MCF 10A (cell line): ENCODE data around the gene PGRMC1. TPM values are rescaled to one million over a fixed set of nuclear protein-coding genes. Genes with fewer than 3 reads are reported as not detected.
A peak's percentile ranks its signal among the peaks of the same experiment; 100 is the strongest.
"Not testable (repeated sequence)": the region's sequence is repeated elsewhere in the genome, so short reads cannot be mapped to it uniquely, and the experiment has no call there.

Source experiments
- BruUV-seq: library from RNA; stranded (reverse); fragments of 400-500 nt; replicated peaks from 2 replicates; lab custom pipeline; 2021; lab: Mats Ljungman, UMichigan
- CTCF ChIA-PET: fragments of 300-600 bp; sonication (Branson Sonifier 250); formaldehyde crosslinking; extraction: SDS; loops from one replicate; lab custom pipeline; 2021; ENCODE audit warnings: antibody characterized with exemption, inconsistent platforms; lab: Yijun Ruan, JAX
- POLR2A ChIA-PET: fragments of 300-600, 350-650 bp; sonication (Branson Sonifier 250); formaldehyde crosslinking; extraction: SDS; loops from one replicate; lab custom pipeline; 2020; ENCODE audit warnings: antibody characterized with exemption, inconsistent platforms; lab: Yijun Ruan, JAX
- DNase-seq: peaks from one replicate; pipeline ENCODE4 v3.0.0-alpha.2; 2018; ENCODE audit not compliant: unreplicated experiment
- H3K27ac Mint-ChIP-seq: one replicate; pipeline ENCODE4 v1.8.0; 2022; ENCODE audit warnings: mild to moderate bottlenecking, low read depth, mixed read lengths; ENCODE audit not compliant: unreplicated experiment
- H3K27me3 Mint-ChIP-seq: one replicate; pipeline ENCODE4 v1.8.0; 2022; ENCODE audit warnings: mixed read lengths; ENCODE audit not compliant: insufficient read depth, unreplicated experiment
- H3K36me3 Mint-ChIP-seq: one replicate; pipeline ENCODE4 v1.8.0; 2022; ENCODE audit warnings: mild to moderate bottlenecking, moderate library complexity, mixed read lengths; ENCODE audit not compliant: insufficient read depth, unreplicated experiment
- H3K4me1 Mint-ChIP-seq: one replicate; pipeline ENCODE4 v1.8.0; 2022; ENCODE audit warnings: mixed read lengths; ENCODE audit not compliant: insufficient read depth, unreplicated experiment
- H3K4me3 Mint-ChIP-seq: one replicate; pipeline ENCODE4 v1.8.0; 2022; ENCODE audit warnings: mild to moderate bottlenecking, moderate library complexity, mixed read lengths; ENCODE audit not compliant: unreplicated experiment
- H3K9me3 Mint-ChIP-seq: one replicate; pipeline ENCODE4 v1.8.0; 2022; ENCODE audit warnings: mixed read lengths; ENCODE audit not compliant: unreplicated experiment
- intact Hi-C: fragments of 100-400 bp; cut with micrococcal nuclease; formaldehyde crosslinking; loops from 2 replicates; pipeline ENCODE4 v1.14.1; 2022
- total RNA-seq: library from RNA; stranded (reverse); gene quantifications from 2 replicates; pipeline ENCODE4 v1.2.3, GENCODE V29; 2022
- TF ChIP-seq, protein P1 (sequence below): fragments of 200-600 bp; IDR thresholded peaks from one replicate; pipeline ENCODE4 v1.8.0; 2022; ENCODE audit warnings: antibody characterized with exemption, mild to moderate bottlenecking; ENCODE audit not compliant: unreplicated experiment

PGRMC1 gene
- total RNA-seq, 1 experiment from 2014 or later, result 40.7 TPM

DNA sequence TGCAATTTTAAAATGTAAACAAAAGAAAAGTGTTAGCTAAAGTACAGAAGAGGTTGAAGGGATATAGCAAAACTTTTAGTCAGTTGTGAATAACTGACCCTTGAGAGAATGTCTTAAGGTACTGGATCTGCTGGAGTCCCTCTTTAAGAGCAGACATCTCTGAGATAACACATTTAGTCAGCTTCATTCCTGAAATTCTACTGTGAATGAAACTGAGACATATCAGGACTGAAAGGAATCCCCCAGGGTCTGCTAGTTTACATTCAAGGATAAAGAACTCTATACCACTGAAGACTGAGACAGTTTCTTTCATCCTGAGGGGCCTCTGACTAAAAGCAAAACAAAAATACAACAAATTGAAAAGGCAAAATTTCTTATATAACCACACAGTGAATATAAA lies 54.4 kb downstream of the PGRMC1 start:
- no peak overlapping the region for H3K27ac Mint-ChIP-seq
- intact Hi-C loops, result no loop called here
- TF ChIP-seq, protein P1, sequence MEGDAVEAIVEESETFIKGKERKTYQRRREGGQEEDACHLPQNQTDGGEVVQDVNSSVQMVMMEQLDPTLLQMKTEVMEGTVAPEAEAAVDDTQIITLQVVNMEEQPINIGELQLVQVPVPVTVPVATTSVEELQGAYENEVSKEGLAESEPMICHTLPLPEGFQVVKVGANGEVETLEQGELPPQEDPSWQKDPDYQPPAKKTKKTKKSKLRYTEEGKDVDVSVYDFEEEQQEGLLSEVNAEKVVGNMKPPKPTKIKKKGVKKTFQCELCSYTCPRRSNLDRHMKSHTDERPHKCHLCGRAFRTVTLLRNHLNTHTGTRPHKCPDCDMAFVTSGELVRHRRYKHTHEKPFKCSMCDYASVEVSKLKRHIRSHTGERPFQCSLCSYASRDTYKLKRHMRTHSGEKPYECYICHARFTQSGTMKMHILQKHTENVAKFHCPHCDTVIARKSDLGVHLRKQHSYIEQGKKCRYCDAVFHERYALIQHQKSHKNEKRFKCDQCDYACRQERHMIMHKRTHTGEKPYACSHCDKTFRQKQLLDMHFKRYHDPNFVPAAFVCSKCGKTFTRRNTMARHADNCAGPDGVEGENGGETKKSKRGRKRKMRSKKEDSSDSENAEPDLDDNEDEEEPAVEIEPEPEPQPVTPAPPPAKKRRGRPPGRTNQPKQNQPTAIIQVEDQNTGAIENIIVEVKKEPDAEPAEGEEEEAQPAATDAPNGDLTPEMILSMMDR, result no peak
- no peak for DNase-seq
- no peaks in the 10 kb centered on the region for H3K36me3 Mint-ChIP-seq
- H3K4me3 Mint-ChIP-seq, result no peak overlapping the region
- H3K4me1 Mint-ChIP-seq, result no peaks in the 10 kb centered on the region
- peaks cover 8% of the 10 kb centered on the region for H3K9me3 Mint-ChIP-seq
- ChIA-PET CTCF (no interaction called here), POLR2A (no interaction called here)
- H3K27me3 Mint-ChIP-seq, result peaks cover 48% of the 10 kb centered on the region
- no TSS peak for BruUV-seq

DNA sequence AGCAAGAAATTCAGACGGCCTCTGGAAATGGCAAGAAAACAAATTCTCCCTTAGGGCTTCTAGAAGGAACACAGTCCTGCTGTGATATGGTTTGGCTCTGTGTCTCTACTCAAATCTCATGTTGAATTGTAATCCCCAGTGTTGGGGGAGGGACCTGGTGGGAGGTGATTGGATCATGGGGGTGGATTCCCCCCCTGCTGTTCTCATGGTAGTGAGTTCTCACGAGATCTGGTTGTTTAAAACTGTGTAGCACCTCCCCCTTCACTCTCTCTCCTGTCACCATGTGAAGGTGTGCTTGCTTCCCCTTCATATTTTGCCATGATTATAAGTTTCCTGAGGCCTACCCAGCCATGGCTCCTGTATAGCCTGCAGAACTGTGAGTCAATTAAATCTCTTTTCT lies 55.2 kb downstream of the PGRMC1 start:
- CTCF ChIA-PET, POLR2A ChIA-PET, H3K27ac Mint-ChIP-seq, H3K36me3 Mint-ChIP-seq, H3K4me1 Mint-ChIP-seq, intact Hi-C loops, H3K9me3 Mint-ChIP-seq, BruUV-seq, DNase-seq, H3K4me3 Mint-ChIP-seq: not testable (repeated sequence)
- peaks cover 56% of the 10 kb centered on the region for H3K27me3 Mint-ChIP-seq

DNA sequence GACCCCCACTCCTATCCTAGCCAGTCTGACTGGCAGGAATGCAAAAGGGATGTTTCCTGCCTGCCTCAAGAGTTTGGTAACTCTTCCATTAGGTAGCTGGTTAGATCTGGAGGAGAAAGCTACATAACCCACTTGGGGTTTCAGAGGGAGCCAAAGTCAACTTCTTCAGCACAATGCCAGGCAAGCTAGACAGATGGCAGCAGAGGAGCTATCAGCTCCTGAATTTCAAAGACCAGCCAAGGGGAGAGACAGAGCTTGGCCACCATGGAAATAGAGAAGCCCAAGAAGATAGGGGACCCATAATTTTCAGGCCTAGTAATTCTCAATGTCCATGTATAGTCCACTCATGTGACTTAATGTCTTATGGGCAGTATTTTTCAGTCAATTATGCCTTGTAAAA lies 56.4 kb downstream of the PGRMC1 start:
- Mint-ChIP-seq H3K9me3 (peaks cover 15% of the 10 kb centered on the region), H3K4me1 (no peaks in the 10 kb centered on the region)

More for the DNA sequence above, 56.4 kb downstream of the PGRMC1 start:
- no TSS peak for BruUV-seq
- H3K27ac Mint-ChIP-seq, result no peak overlapping the region
- no peak overlapping the region for H3K4me3 Mint-ChIP-seq
- H3K36me3 Mint-ChIP-seq, result no peaks in the 10 kb centered on the region
- intact Hi-C loops, result no loop called here
- ChIA-PET CTCF (interaction anchor here (0.7 kb wide), 1 partner anchor 11 kb away, joined by 4 read pairs; no protein-coding TSS in a partner anchor), POLR2A (no interaction called here)
- H3K27me3 Mint-ChIP-seq, result peaks cover 68% of the 10 kb centered on the region
- TF ChIP-seq, protein P1, result peak; percentile 17
- DNase-seq, result peak; percentile 14

Other genes starting within 250 kb of the PGRMC1 start
- gene CT47C1, start 163.3 kb upstream of the PGRMC1 start, total RNA-seq, result not detected in 2 replicates
- gene KIAA1210, start 108.5 kb upstream of the PGRMC1 start, total RNA-seq, result not detected in 2 replicates
- gene SLC25A43, start 163.1 kb downstream of the PGRMC1 start, total RNA-seq, result 16.0 and 18.4 TPM in 2 replicates
- 245 and 405 TPM in 2 replicates for gene SLC25A5, start 232.2 kb downstream of the PGRMC1 start, total RNA-seq